Liver (tissue), 9 donors: ENCODE data around the gene ZNF48. TPM values are rescaled to one million over a fixed set of nuclear protein-coding genes. Genes with fewer than 3 reads are reported as not detected.

Experiments
- DNase-seq: peaks from one replicate; pipeline ENCODE4 v3.0.0-alpha.2; 2017; ENCODE audit warnings: low spot score
- H3K27ac ChIP-seq, 2 donors: one replicate each; pipeline ENCODE4 v1.7.0; 2013; ENCODE audit warnings: inconsistent platforms in 2 of 2, low read length in 2 of 2, control low read depth in 1 of 2, low read depth in 1 of 2, mild to moderate bottlenecking in 1 of 2
- H3K27me3 ChIP-seq, 4 donors: one replicate each; pipeline versions ENCODE4 v1.6.1 to v1.7.0; 2013; ENCODE audit warnings: low read length in 3 of 4, inconsistent platforms in 1 of 4, mild to moderate bottlenecking in 1 of 4, moderate library complexity in 1 of 4; ENCODE audit not compliant: control insufficient read depth in 4 of 4, insufficient read depth in 4 of 4
- H3K36me3 ChIP-seq, 4 donors: one replicate each; pipeline versions ENCODE4 v1.6.1 to v1.7.0; 2013; ENCODE audit warnings: low read length in 3 of 4, mild to moderate bottlenecking in 3 of 4, low read depth in 1 of 4, moderate library complexity in 1 of 4; ENCODE audit not compliant: control insufficient read depth in 4 of 4, insufficient read depth in 3 of 4
- H3K4me1 ChIP-seq, 4 donors: one replicate each; pipeline versions ENCODE4 v1.6.1 to v1.7.0; 2013; ENCODE audit warnings: low read length in 3 of 4, mild to moderate bottlenecking in 3 of 4, moderate library complexity in 1 of 4; ENCODE audit not compliant: control insufficient read depth in 4 of 4, insufficient read depth in 4 of 4
- H3K4me3 ChIP-seq, 3 donors: one replicate each; pipeline versions ENCODE4 v1.6.1 to v1.7.0; 2013; ENCODE audit warnings: low read length in 3 of 3, control low read depth in 1 of 3, low read depth in 1 of 3, mild to moderate bottlenecking in 1 of 3
- H3K9ac ChIP-seq, 2 donors: one replicate each; pipeline ENCODE4 v1.7.0; 2013; ENCODE audit warnings: low read length in 2 of 2, mild to moderate bottlenecking in 2 of 2, moderate library complexity in 2 of 2, control low read depth in 1 of 2, low read depth in 1 of 2
- H3K9me3 ChIP-seq, 4 donors: one replicate each; pipeline versions ENCODE4 v1.6.1 to v1.7.0; 2013; ENCODE audit warnings: low read length in 3 of 4; ENCODE audit not compliant: control insufficient read depth in 4 of 4
- EGR1 ChIP-seq, 2 donors: IDR thresholded peaks; 2 replicates each; pipeline ENCODE4 v1.6.1; 2016 to 2018; ENCODE audit warnings: antibody characterized with exemption in 2 of 2, low read depth in 2 of 2
- FOXA1 ChIP-seq: IDR thresholded peaks from 2 replicates; pipeline ENCODE4 v1.6.1; 2016; ENCODE audit warnings: antibody characterized with exemption
- FOXA2 ChIP-seq: IDR thresholded peaks from 2 replicates; pipeline ENCODE4 v1.6.1; 2016; ENCODE audit warnings: antibody characterized with exemption
- GABPA ChIP-seq, 2 donors: IDR thresholded peaks in 1 of 2; conservative IDR thresholded peaks in 1 of 2; 2 replicates each; pipeline ENCODE4 v1.6.1; 2016; ENCODE audit warnings: antibody characterized with exemption in 2 of 2, mild to moderate bottlenecking in 1 of 2, moderate library complexity in 1 of 2
- HNF4A ChIP-seq, 2 donors: conservative IDR thresholded peaks; 2 replicates each; pipeline ENCODE4 v1.6.1; 2016; ENCODE audit warnings: antibody characterized with exemption in 2 of 2, mild to moderate bottlenecking in 2 of 2
- HNF4G ChIP-seq: IDR thresholded peaks from 2 replicates; pipeline ENCODE4 v1.6.1; 2016; ENCODE audit warnings: antibody characterized with exemption
- JUND ChIP-seq, 2 donors: IDR thresholded peaks; 2 replicates each; pipeline ENCODE4 v1.6.1; 2016; ENCODE audit warnings: antibody characterized with exemption in 2 of 2
- NR2F2 ChIP-seq: IDR thresholded peaks from 2 replicates; pipeline ENCODE4 v1.6.1; 2016; ENCODE audit warnings: antibody characterized with exemption
- RAD21 ChIP-seq, 2 donors: IDR thresholded peaks; 2 replicates each; pipeline ENCODE4 v1.6.1; 2016; ENCODE audit warnings: antibody characterized with exemption in 2 of 2, mild to moderate bottlenecking in 2 of 2
- REST ChIP-seq: IDR thresholded peaks from 2 replicates; pipeline ENCODE4 v1.6.1; 2016; ENCODE audit warnings: antibody characterized with exemption, mild to moderate bottlenecking
- RXRA ChIP-seq, 2 donors: IDR thresholded peaks; 2 replicates each; pipeline ENCODE4 v1.6.1; 2017 to 2018; ENCODE audit warnings: antibody characterized with exemption in 2 of 2, mild to moderate bottlenecking in 1 of 2
- SP1 ChIP-seq: IDR thresholded peaks from 2 replicates; pipeline ENCODE4 v1.6.1; 2018; ENCODE audit warnings: antibody characterized with exemption, mild to moderate bottlenecking
- TAF1 ChIP-seq: conservative IDR thresholded peaks from 2 replicates; pipeline ENCODE4 v1.6.1; 2016; ENCODE audit warnings: antibody characterized with exemption, mild to moderate bottlenecking
- YY1 ChIP-seq: IDR thresholded peaks from 2 replicates; pipeline ENCODE4 v1.6.1; 2016; ENCODE audit warnings: antibody characterized with exemption, mild to moderate bottlenecking
- WGBS: extraction: QIAGEN DNeasy Blood & Tissue Kit; methylation state at CpG from one replicate; pipeline ENCODE4 v1.1.7; 2013; 5-methylcytosine and 5-hydroxymethylcytosine counted together
- polyA plus RNA-seq, 2 donors: library from polyadenylated mRNA; stranded (reverse) in 1 of 2; unstranded in 1 of 2; fragments of 200-250 nt in 1 of 2; fragments of >200 nt in 1 of 2; fragmentation: Nextera tagmentation in 1 of 2; extraction: Ambion mirVana in 1 of 2; gene quantifications; one replicate each; pipeline versions ENCODE4 v1.2.1 to v1.2.3, GENCODE V29; 2013 to 2015
- total RNA-seq, 2 donors: library from RNA; depleted of rRNA; stranded (reverse); fragments of >200 nt; gene quantifications; one replicate each; pipeline ENCODE4 v1.2.3, GENCODE V29; 2014
- TF ChIP-seq, protein P1 (sequence below): IDR thresholded peaks from 2 replicates; pipeline ENCODE4 v1.6.1; 2016; ENCODE audit warnings: antibody characterized with exemption
- TF ChIP-seq, protein P2 (sequence below): IDR thresholded peaks from 2 replicates; pipeline ENCODE4 v1.6.1; 2016; ENCODE audit warnings: antibody characterized with exemption
- TF ChIP-seq, protein P3 (sequence below): IDR thresholded peaks from 2 replicates; pipeline ENCODE4 v1.6.1; 2016; ENCODE audit warnings: antibody characterized with exemption
- TF ChIP-seq, protein P4 (sequence below): fragments of 150-350 bp; IDR thresholded peaks from 2 replicates; pipeline ENCODE4 v1.5.1; 2017; ENCODE audit warnings: improper control_type of control experiment, low read depth, low read length; ENCODE audit not compliant: missing input control
- donor health status: healthy.
- donor health status: healthy.
- donor health status: healthy.
- donor health status: healthy.
- donor health status: healthy.

ZNF48 gene
- total and polyA plus RNA-seq, 4 donors, result 2.3 to 4.7 (median 3.1) TPM

DNA sequence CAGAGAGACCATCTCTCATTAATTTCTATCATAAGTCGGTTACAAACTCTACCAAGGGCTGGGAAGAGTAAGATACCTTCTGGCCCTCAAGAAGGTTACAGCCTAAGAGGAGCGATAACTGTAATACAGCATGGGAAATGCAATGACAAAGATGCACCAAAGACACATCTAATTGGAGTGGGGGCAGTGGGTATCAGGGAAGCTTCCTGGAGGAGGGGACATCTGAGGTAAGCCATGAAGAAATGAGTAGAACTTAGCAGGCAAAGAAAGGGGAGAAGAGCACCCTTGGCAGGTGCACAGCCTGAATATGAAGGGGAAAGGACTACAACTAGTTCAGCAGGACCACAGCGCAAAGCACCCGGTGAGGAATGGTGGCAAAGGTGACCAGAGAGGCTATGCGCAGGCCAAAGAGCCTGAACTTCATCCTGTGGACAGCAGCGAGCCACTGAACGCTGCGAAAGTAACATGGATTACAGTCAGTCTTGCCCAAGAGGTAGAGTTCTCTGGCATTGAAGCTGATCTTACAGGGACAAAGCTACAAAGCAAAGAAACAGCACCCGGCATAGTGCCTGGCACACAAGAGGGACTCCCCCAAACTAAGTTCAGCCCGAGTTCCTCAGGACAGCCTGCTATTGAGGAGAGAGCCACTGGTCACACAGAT is 27.7 kb upstream of the ZNF48 start (continued):
- TF ChIP-seq, protein P1, sequence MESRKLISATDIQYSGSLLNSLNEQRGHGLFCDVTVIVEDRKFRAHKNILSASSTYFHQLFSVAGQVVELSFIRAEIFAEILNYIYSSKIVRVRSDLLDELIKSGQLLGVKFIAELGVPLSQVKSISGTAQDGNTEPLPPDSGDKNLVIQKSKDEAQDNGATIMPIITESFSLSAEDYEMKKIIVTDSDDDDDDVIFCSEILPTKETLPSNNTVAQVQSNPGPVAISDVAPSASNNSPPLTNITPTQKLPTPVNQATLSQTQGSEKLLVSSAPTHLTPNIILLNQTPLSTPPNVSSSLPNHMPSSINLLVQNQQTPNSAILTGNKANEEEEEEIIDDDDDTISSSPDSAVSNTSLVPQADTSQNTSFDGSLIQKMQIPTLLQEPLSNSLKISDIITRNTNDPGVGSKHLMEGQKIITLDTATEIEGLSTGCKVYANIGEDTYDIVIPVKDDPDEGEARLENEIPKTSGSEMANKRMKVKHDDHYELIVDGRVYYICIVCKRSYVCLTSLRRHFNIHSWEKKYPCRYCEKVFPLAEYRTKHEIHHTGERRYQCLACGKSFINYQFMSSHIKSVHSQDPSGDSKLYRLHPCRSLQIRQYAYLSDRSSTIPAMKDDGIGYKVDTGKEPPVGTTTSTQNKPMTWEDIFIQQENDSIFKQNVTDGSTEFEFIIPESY, result no peak
- TF ChIP-seq HNF4G (no peak), NR2F2 (no peak), EGR1 (IDR thresholded peaks at IDR 0.05; ENCODE audit: low read depth in 2 of 2) (no peak), GABPA (IDR thresholded peaks at IDR 0.05 in 1 of 2, conservative IDR thresholded peaks at IDR 0.05 in 1 of 2) (peak in 1 of 2 donors; percentile 59), HNF4A (conservative IDR thresholded peaks at IDR 0.05) (peak; percentile 61 to 84), RAD21 (IDR thresholded peaks at IDR 0.05) (peak; percentile 51 to 55), TAF1 (no peak), SP1 (peak; percentile 80), FOXA2 (peak; percentile 18)
- TF ChIP-seq, protein P2, sequence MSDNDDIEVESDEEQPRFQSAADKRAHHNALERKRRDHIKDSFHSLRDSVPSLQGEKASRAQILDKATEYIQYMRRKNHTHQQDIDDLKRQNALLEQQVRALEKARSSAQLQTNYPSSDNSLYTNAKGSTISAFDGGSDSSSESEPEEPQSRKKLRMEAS, result no peak

- peak overlapping the region; percentile 16 to 66 for H3K9ac ChIP-seq
- peak overlapping the region; percentile 29 to 59 for H3K27ac ChIP-seq
- no peak for TF ChIP-seq GABPA (IDR thresholded peaks at IDR 0.05 in 1 of 2, conservative IDR thresholded peaks at IDR 0.05 in 1 of 2)
- no peak for TF ChIP-seq JUND (IDR thresholded peaks at IDR 0.05)
- TF ChIP-seq EGR1 (IDR thresholded peaks at IDR 0.05; ENCODE audit: low read depth in 2 of 2), result no peak
- TF ChIP-seq FOXA2, result no peak
- TF ChIP-seq YY1, result no peak
- TF ChIP-seq HNF4G, result no peak
- TF ChIP-seq REST, result no peak
- TF ChIP-seq, protein P3, sequence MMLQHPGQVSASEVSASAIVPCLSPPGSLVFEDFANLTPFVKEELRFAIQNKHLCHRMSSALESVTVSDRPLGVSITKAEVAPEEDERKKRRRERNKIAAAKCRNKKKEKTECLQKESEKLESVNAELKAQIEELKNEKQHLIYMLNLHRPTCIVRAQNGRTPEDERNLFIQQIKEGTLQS, result no peak
- no peak for TF ChIP-seq SP1
- no peak for TF ChIP-seq FOXA1
- TF ChIP-seq TAF1, result no peak
- TF ChIP-seq HNF4A (conservative IDR thresholded peaks at IDR 0.05), result no peak
- TF ChIP-seq, protein P2, result no peak
- no peak for TF ChIP-seq NR2F2
- TF ChIP-seq, protein P1, result no peak
- TF ChIP-seq, protein P4, sequence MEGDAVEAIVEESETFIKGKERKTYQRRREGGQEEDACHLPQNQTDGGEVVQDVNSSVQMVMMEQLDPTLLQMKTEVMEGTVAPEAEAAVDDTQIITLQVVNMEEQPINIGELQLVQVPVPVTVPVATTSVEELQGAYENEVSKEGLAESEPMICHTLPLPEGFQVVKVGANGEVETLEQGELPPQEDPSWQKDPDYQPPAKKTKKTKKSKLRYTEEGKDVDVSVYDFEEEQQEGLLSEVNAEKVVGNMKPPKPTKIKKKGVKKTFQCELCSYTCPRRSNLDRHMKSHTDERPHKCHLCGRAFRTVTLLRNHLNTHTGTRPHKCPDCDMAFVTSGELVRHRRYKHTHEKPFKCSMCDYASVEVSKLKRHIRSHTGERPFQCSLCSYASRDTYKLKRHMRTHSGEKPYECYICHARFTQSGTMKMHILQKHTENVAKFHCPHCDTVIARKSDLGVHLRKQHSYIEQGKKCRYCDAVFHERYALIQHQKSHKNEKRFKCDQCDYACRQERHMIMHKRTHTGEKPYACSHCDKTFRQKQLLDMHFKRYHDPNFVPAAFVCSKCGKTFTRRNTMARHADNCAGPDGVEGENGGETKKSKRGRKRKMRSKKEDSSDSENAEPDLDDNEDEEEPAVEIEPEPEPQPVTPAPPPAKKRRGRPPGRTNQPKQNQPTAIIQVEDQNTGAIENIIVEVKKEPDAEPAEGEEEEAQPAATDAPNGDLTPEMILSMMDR, result no peak
- no peak for TF ChIP-seq RXRA (IDR thresholded peaks at IDR 0.05)
- no peak for TF ChIP-seq RAD21 (IDR thresholded peaks at IDR 0.05)
- 10% methylated on average over 8 of the region's 8 CpGs for WGBS
- H3K4me3 ChIP-seq, result peak overlapping the region; percentile 66 to 81 (median 68)
- H3K36me3 ChIP-seq, result peaks cover 3 to 9% (median 7%) of the 10 kb centered on the region in 4 donors
- peaks cover 0 to 35% (median 29%) of the 10 kb centered on the region in 4 donors for H3K4me1 ChIP-seq
- no peaks in the 10 kb centered on the region for H3K27me3 ChIP-seq
- no peaks in the 10 kb centered on the region for H3K9me3 ChIP-seq
- DNase-seq, result no peak
Measured at GRCh38 chr16:30368122-30368791, 27.0 kb upstream of the ZNF48 start.
